NCI-H69 (cell line): ENCODE measurements around the gene RMND5B.
A peak's percentile ranks its signal among the peaks of the same experiment; 100 is the strongest.

Experiments
- DNase-seq: peaks from one replicate; lab custom pipeline; 2025; lab: John Stamatoyannopoulos, UW

RMND5B gene

GRCh38 chr5:178131446-178131996 lies 707 bp downstream of the RMND5B start:
- DNase-seq, result peak; percentile 25

- DNase-seq, result no peak
These were observed 6.2 kb downstream of the RMND5B start for GRCh38 chr5:178136990-178137389.

GRCh38 chr5:178137991-178138390 lies 7.2 kb downstream of the RMND5B start:
- DNase-seq, result no peak

GRCh38 chr5:178141550-178141949 lies 10.7 kb downstream of the RMND5B start:
- DNase-seq, result no peak

GRCh38 chr5:178142642-178143041 lies 11.8 kb downstream of the RMND5B start:
- DNase-seq, result no peak

GRCh38 chr5:178143246-178143645 lies 12.4 kb downstream of the RMND5B start:
- DNase-seq, result no peak

GRCh38 chr5:178143901-178144300 lies 13.1 kb downstream of the RMND5B start:
- DNase-seq, result peak; percentile 11

- peak; percentile 73 for DNase-seq
These were observed 15.4 kb downstream of the RMND5B start for GRCh38 chr5:178145965-178146820.

- DNase-seq, result no peak
These were observed 16.6 kb downstream of the RMND5B start for GRCh38 chr5:178147406-178147805.

GRCh38 chr5:178149199-178149932 lies 18.6 kb downstream of the RMND5B start:
- DNase-seq, result no peak

GRCh38 chr5:178150977-178151734 lies 20.3 kb downstream of the RMND5B start:
- DNase-seq, result no peak

- DNase-seq, result peak; percentile 42
These were observed 22.0 kb downstream of the RMND5B start for GRCh38 chr5:178152491-178153444.

- DNase-seq, result peak; percentile 99
These were observed 22.9 kb downstream of the RMND5B start, which contains the start of gene NHP2 for GRCh38 chr5:178153530-178154340. TSS of gene NHP2 (minus strand) at chr5:178153885. CDS start at chr5:178153817, 68 bp downstream.

GRCh38 chr5:178155065-178155464 lies 24.3 kb downstream of the RMND5B start:
- no peak for DNase-seq

- no peak for DNase-seq
These were observed 29.4 kb downstream of the RMND5B start for GRCh38 chr5:178160176-178160575.

- DNase-seq, result no peak
These were observed 31.7 kb downstream of the RMND5B start for GRCh38 chr5:178162481-178162880.

GRCh38 chr5:178163772-178164735 lies 33.2 kb downstream of the RMND5B start:
- peak; percentile 92 for DNase-seq

- DNase-seq, result no peak
These were observed 34.8 kb downstream of the RMND5B start for GRCh38 chr5:178165581-178165980.

GRCh38 chr5:178170455-178170854 lies 39.6 kb downstream of the RMND5B start:
- DNase-seq, result no peak
